Measurements from ENCODE around the gene IKBKE. TPM values are rescaled to one million over a fixed set of nuclear protein-coding genes. Genes with fewer than 3 reads are reported as not detected.

Gene IKBKE
- polyA plus RNA-seq, 2 of the 4 experiments (the other 2 are of a cell fraction), result 6.3 to 6.4 TPM

GRCh38 chr1:206461602-206462455 is 8.4 kb upstream of the IKBKE start (continued):
- peak; percentile 45 to 58 for TF ChIP-seq RAD21 (conservative IDR thresholded peaks at IDR 0.05 in 1 of 2, IDR thresholded peaks at IDR 0.05 in 1 of 2)
- TF ChIP-seq CHD4 (IDR thresholded peaks at IDR 0.05; ENCODE audit: borderline replicate concordance), result no peak
- no peak for TF ChIP-seq HOXB5 (CRISPR knock-in tag; IDR thresholded peaks at IDR 0.05)
- TF ChIP-seq BCL3 (IDR thresholded peaks at IDR 0.05), result no peak
- peak; percentile 49; the same call in 1 of the 3 replicates for TF ChIP-seq SMC3 (IDR thresholded peaks at IDR 0.05)
- no peak for TF ChIP-seq NR3C1 (IDR thresholded peaks at IDR 0.05)
- no peak for TF ChIP-seq HOXA7 (CRISPR knock-in tag; IDR thresholded peaks at IDR 0.05)
- no peak for TF ChIP-seq BHLHE40 (IDR thresholded peaks at IDR 0.05; ENCODE audit: low read depth, low read length)
- TF ChIP-seq RCOR1 (IDR thresholded peaks at IDR 0.05; ENCODE audit: low read depth, low read length), result no peak
- no peak for TF ChIP-seq CHD2 (IDR thresholded peaks at IDR 0.05; ENCODE audit: low read length, partially characterized antibody)
- no peak for TF ChIP-seq ZC3H11A (IDR thresholded peaks at IDR 0.05)

- Histone ChIP-seq H3K4me1 (peaks cover 9% of the 10 kb centered on the region; the same call in 2 of the 3 replicates), H3K4me2 (no peak overlapping the region), H3K27ac (no peak overlapping the region), H3K4me3 (no peak overlapping the region), H3K9me3 (no peaks in the 10 kb centered on the region)
- 87% methylated on average over 1 of the region's 1 CpG for WGBS (ENCODE audit: missing lambda C conversion rate)
- DNase-seq (ENCODE audit: low read depth in 1 of 2, low spot score in 1 of 2) (no peak), ATAC-seq (no peak), FAIRE-seq (no peak)
- POLR2A ChIA-PET, result no interaction called here
- CTCF ChIA-PET, result interaction anchor here (1.4 to 6.7 kb wide), 8 partner anchors 9 to 519 kb away, joined by 3 to 73 read pairs (median 10); partner anchors contain the start of gene IKBKE
- no peak for TF ChIP-seq RFX5 (IDR thresholded peaks at IDR 0.05)
- no peak for TF ChIP-seq HES2 (IDR thresholded peaks at IDR 0.05)
- no peak for TF ChIP-seq KDM5A (IDR thresholded peaks at IDR 0.05)
Observed at GRCh38 chr1:206463137-206463536, 7.1 kb upstream of the IKBKE start.

- 94% methylated on average over 8 of the region's 8 CpGs for WGBS (ENCODE audit: missing lambda C conversion rate)
- TF ChIP-seq HEYL (CRISPR knock-in tag; IDR thresholded peaks at IDR 0.05) (no peak), TFCP2L1 (CRISPR knock-in tag; IDR thresholded peaks at IDR 0.05) (no peak), BHLHE40 (IDR thresholded peaks at IDR 0.05; ENCODE audit: low read depth, low read length) (no peak), CBX8 (IDR thresholded peaks at IDR 0.05) (no peak), MYC (IDR thresholded peaks at IDR 0.05; ENCODE audit: borderline replicate concordance, low read length) (no peak), TP53 (CRISPR knock-in tag; IDR thresholded peaks at IDR 0.05) (no peak), USF2 (IDR thresholded peaks at IDR 0.05) (no peak), ZFP36 (IDR thresholded peaks at IDR 0.05; ENCODE audit: borderline replicate concordance, partially characterized antibody) (no peak), ELK1 (IDR thresholded peaks at IDR 0.05; ENCODE audit: low read depth, low read length) (no peak), CHD2 (IDR thresholded peaks at IDR 0.05; ENCODE audit: low read length, partially characterized antibody) (no peak), MAX (IDR thresholded peaks at IDR 0.05) (no peak), HMGXB4 (CRISPR knock-in tag; IDR thresholded peaks at IDR 0.05; ENCODE audit: borderline replicate concordance) (no peak), GATA3 (IDR thresholded peaks at IDR 0.05; ENCODE audit: borderline replicate concordance) (no peak), HOXB5 (CRISPR knock-in tag; IDR thresholded peaks at IDR 0.05) (no peak), CBX2 (IDR thresholded peaks at IDR 0.05; ENCODE audit: borderline replicate concordance, low read depth) (no peak)
- ATAC-seq (no peak), FAIRE-seq (no peak), DNase-seq (ENCODE audit: low read depth in 1 of 2, low spot score in 1 of 2) (no peak)
- CTCF ChIA-PET, result interaction anchor here (3.8 to 6.7 kb wide), 2 partner anchors 8 to 15 kb away, joined by 54 to 73 read pairs; partner anchors contain the start of gene IKBKE
- Histone ChIP-seq H3K9me3 (no peaks in the 10 kb centered on the region), H3K4me1 (peaks cover 12% of the 10 kb centered on the region; the same call in 2 of the 3 replicates), H3K4me3 (no peak overlapping the region), H3K4me2 (no peak overlapping the region), H3K27ac (no peak overlapping the region)
- POLR2A ChIA-PET, result no interaction called here
Observed at GRCh38 chr1:206463911-206464310, 6.4 kb upstream of the IKBKE start.
